Inflammatory macrophage treated with lipopolysaccharide for 1 hour (primary cell): Measurements from ENCODE around the gene KISS1.
"Not testable (repeated sequence)": the region's sequence is repeated elsewhere in the genome, so short reads cannot be mapped to it uniquely, and the experiment has no call there.

ENCODE experiments used
- DNase-seq, 2 donors: peaks; one replicate each; pipeline ENCODE4 v3.0.0-alpha.2; 2020 to 2022

KISS1 gene

GRCh38 chr1:204196068-204196795 lies at the start of gene KISS1:
Gene KISS1, minus strand, starts transcription at chr1:204196491. Its CDS starts 3,615 bp downstream, at chr1:204192876.
- DNase-seq, result no peak

- DNase-seq, result no peak
These were observed 46.6 kb upstream of the KISS1 start for GRCh38 chr1:204242920-204243319.

- DNase-seq, result no peak
These were observed 45.6 kb upstream of the KISS1 start for GRCh38 chr1:204241914-204242313.

- peak; percentile 3 to 6 for DNase-seq
These were observed 44.8 kb upstream of the KISS1 start for GRCh38 chr1:204241050-204241449.

- DNase-seq, result no peak
These were observed 43.9 kb upstream of the KISS1 start for GRCh38 chr1:204240233-204240632.

- not testable (repeated sequence) for DNase-seq
These were observed 43.1 kb upstream of the KISS1 start for GRCh38 chr1:204239401-204239800.

GRCh38 chr1:204238520-204238919 lies 42.2 kb upstream of the KISS1 start:
- not testable (repeated sequence) for DNase-seq

GRCh38 chr1:204237515-204237914 lies 41.2 kb upstream of the KISS1 start:
- not testable (repeated sequence) for DNase-seq

- no peak for DNase-seq
These were observed 36.2 kb upstream of the KISS1 start for GRCh38 chr1:204232526-204232925.

- DNase-seq, result no peak
These were observed 33.9 kb upstream of the KISS1 start for GRCh38 chr1:204230211-204230610.

GRCh38 chr1:204228896-204229295 lies 32.6 kb upstream of the KISS1 start:
- no peak for DNase-seq

GRCh38 chr1:204227996-204228785 lies 31.9 kb upstream of the KISS1 start:
- DNase-seq, result no peak

GRCh38 chr1:204227351-204227750 lies 31.1 kb upstream of the KISS1 start:
- no peak for DNase-seq

GRCh38 chr1:204225841-204226735 lies 29.8 kb upstream of the KISS1 start:
- no peak for DNase-seq

GRCh38 chr1:204224655-204225054 lies 28.4 kb upstream of the KISS1 start:
- DNase-seq, result no peak

- DNase-seq, result no peak
These were observed 27.0 kb upstream of the KISS1 start for GRCh38 chr1:204223129-204223860.

- no peak for DNase-seq
These were observed 26.4 kb upstream of the KISS1 start for GRCh38 chr1:204222764-204223055.

- DNase-seq, result no peak
These were observed 25.9 kb upstream of the KISS1 start for GRCh38 chr1:204222006-204222763.

- DNase-seq, result no peak
These were observed 25.0 kb upstream of the KISS1 start for GRCh38 chr1:204221271-204221670.

- no peak for DNase-seq
These were observed 23.8 kb upstream of the KISS1 start for GRCh38 chr1:204219971-204220616.

GRCh38 chr1:204218552-204218951 lies 22.3 kb upstream of the KISS1 start:
- no peak for DNase-seq
